ENCODE measurements around the gene FER1L5. TPM values are rescaled to one million over a fixed set of nuclear protein-coding genes. Genes with fewer than 3 reads are reported as not detected.

FER1L5 gene
- total RNA-seq, 4 donors from 2014 or later = not detected

DNA sequence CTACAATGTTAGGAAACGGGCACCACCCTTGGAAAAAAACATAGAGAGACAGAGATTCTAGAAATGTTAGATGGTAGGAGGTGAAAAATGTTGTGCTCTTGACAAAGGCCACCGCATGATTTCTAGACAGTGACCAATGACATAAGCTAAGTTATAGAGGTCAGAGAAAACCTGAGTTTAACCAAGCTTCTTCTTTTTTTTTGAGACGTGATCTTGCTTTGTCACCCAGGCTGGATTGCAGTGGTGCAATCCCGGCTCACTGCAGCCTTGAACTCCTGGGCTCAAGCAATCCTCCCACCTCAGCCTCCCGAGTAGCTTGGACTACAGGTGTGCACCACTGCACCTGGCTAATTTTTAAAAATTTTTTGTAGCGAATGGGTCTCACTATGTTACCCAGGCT, 13.0 kb downstream of the FER1L5 start:
- TF ChIP-seq, protein P1, sequence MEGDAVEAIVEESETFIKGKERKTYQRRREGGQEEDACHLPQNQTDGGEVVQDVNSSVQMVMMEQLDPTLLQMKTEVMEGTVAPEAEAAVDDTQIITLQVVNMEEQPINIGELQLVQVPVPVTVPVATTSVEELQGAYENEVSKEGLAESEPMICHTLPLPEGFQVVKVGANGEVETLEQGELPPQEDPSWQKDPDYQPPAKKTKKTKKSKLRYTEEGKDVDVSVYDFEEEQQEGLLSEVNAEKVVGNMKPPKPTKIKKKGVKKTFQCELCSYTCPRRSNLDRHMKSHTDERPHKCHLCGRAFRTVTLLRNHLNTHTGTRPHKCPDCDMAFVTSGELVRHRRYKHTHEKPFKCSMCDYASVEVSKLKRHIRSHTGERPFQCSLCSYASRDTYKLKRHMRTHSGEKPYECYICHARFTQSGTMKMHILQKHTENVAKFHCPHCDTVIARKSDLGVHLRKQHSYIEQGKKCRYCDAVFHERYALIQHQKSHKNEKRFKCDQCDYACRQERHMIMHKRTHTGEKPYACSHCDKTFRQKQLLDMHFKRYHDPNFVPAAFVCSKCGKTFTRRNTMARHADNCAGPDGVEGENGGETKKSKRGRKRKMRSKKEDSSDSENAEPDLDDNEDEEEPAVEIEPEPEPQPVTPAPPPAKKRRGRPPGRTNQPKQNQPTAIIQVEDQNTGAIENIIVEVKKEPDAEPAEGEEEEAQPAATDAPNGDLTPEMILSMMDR (IDR thresholded peaks at IDR 0.05; ENCODE audit: low read depth) = no peak

DNA sequence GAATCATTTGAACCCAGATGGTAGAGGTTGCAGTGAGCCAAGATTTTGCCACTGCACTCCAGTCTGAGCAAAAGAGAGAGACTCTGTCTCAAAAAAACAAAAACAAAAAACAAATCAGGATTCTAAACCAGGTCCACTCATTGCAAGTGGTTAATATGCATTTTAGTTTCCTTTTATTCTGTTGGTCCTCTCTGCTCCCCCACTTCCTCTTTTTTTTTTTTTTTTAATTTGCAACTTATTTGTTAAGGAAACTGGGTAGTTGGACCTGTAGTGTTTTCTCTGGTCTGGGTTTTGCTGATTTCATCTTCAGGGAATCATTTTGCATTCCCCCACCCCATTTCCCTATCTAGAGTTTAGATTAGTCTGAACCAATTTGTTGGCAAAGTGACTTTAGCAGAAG, 14.0 kb downstream of the FER1L5 start:
- TF ChIP-seq, protein P1 (IDR thresholded peaks at IDR 0.05; ENCODE audit: low read depth) = no peak

DNA sequence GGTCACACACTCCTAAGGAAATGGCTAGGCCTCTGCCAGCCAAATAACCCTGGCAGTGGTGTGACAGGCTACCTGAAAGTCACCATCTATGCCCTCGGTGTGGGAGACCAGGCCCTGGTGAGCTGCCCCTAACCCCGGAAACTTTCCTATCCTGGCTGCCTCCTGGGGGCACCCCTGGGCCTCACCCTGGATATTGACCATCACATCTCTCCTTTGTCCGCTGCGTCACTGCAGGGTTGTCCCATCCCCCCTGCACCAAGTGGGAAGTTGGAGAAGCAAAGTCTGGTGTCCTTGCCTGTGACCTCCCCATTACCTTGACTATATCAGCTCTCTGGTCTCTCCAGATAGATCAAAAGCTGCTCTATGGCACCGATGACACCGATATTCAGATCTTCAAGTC, 18.8 kb downstream of the FER1L5 start:
- TF ChIP-seq, protein P1 (IDR thresholded peaks at IDR 0.05; ENCODE audit: low read depth) = no peak

DNA sequence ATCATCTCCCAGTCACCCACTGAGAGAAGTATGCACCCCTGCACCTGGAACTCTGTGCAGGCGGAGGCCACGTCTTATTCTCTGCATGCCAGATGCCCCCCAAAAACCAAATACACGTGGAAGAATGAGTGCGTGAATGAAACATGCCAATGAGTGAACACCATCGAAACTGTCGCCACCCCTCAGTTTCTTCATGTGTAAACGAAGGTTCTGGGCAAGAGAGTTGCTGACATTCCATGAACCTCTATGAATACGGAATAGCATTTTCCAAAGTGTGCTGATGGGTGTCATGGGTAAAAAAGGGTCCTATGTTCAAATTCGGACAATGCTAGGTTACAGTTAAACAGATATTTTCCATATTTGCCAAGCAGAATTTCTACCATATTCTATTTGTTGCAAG, 19.8 kb downstream of the FER1L5 start:
- TF ChIP-seq, protein P1 (IDR thresholded peaks at IDR 0.05; ENCODE audit: low read depth) = no peak

DNA sequence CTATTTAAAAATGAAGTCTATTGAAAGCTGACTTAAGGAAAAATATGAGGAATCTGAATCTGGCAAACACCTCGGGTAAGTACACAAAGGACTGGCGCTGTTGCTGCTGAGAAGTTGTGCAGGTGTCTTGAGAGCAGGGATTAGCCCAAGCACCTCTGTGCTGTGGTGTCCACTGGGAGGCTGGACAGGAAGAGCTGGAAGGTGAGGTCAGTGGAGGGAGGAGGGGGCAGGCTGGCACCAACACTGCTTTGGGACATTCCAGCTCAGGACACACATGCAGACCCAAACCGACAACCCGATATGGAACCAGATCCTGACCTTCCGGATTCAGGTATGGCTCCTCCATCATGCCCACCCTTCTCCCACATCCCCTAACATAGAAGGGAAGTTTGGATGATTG, 20.6 kb downstream of the FER1L5 start:
- TF ChIP-seq, protein P1 (IDR thresholded peaks at IDR 0.05; ENCODE audit: low read depth) = no peak

DNA sequence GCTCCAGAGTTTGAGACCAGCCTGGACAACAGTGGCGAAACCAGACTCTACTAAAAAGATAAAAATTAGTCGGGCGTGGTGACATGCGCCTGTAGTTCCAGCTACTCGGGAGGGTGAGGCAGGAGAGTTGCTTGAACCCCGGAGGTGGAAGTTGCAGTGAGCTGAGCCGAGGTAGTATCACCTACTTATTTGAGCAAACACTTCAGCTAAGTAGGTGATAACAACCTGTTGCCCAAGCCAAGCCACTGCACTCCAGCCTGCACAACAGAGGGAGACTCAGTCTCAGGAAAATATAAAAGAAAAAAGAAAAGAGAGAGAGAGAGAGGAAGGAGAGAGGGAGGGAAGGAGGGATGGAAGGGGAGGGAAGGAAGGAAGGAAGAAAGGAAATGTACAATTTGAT, 21.3 kb downstream of the FER1L5 start:
- TF ChIP-seq, protein P1 (IDR thresholded peaks at IDR 0.05; ENCODE audit: low read depth) = no peak

DNA sequence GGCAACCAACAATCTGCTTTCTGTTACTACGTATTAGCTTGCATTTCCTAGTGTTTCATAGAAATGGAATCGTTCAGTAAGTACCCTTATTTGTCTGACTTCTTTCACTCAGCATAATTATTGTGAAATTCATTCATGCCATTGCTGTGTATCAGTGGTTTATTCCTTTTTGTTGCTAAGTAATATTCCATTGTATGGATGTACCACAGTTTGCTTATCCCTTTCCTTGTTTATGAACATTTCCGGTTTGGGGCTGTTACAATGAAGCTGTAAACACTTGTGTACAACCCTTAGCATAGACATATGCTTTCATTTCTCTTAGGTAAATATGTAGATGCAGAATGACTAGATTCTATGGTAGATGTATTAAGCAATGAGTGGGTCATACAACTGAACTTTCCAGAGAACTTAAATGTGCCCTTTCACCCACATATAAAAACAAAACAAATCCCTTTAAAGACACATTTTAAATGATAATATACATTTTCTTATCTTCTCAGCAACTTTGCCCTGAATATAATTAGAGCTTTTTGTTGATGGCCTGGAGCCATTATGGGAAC, 21.9 kb downstream of the FER1L5 start:
- TF ChIP-seq, protein P1 (IDR thresholded peaks at IDR 0.05; ENCODE audit: low read depth) = no peak
